GM23338 (cell line): ENCODE measurements around the gene KIAA1217.

ENCODE experiments used
- CREB1 ChIP-seq: fragments of 250-450 bp; sonication (Bioruptor Pico); IDR thresholded peaks from 2 replicates; pipeline ENCODE4 v1.5.0; 2020; ENCODE audit warnings: low read depth, mild to moderate bottlenecking, moderate library complexity
- CTCF ChIP-seq, 2 experiments: fragments of 200-600 bp in 1 of 2; sonication (generic) in 1 of 2; conservative IDR thresholded peaks; 2 replicates each; pipeline versions ENCODE4 v1.5.1 to v1.6.1; 2016 to 2017; ENCODE audit warnings: antibody characterized with exemption in 2 of 2, low read depth in 2 of 2, mild to moderate bottlenecking in 2 of 2, moderate library complexity in 1 of 2
- EZH2 ChIP-seq: fragments of 200-600 bp; sonication (generic); IDR thresholded peaks from one replicate; pipeline ENCODE4 v1.8.0; 2017; ENCODE audit warnings: antibody characterized with exemption, mild to moderate bottlenecking, low read depth; ENCODE audit not compliant: unreplicated experiment
- EZH2phosphoT487 ChIP-seq: fragments of 200-600 bp; sonication (generic); IDR thresholded peaks from one replicate; pipeline ENCODE4 v1.8.1; 2018; ENCODE audit warnings: antibody characterized with exemption; ENCODE audit not compliant: unreplicated experiment
- JUNB ChIP-seq: IDR thresholded peaks from one replicate; pipeline ENCODE4 v1.6.1; 2016; ENCODE audit warnings: antibody characterized with exemption; ENCODE audit not compliant: unreplicated experiment
- NANOG ChIP-seq: IDR thresholded peaks from 2 replicates; pipeline ENCODE4 v1.6.1; 2016; ENCODE audit warnings: antibody characterized with exemption, borderline replicate concordance
- POLR2AphosphoS5 ChIP-seq: IDR thresholded peaks from 2 replicates; pipeline ENCODE4 v1.6.1; 2016; ENCODE audit warnings: antibody characterized with exemption, low read depth
- STAT1 ChIP-seq: IDR thresholded peaks from one replicate; pipeline ENCODE4 v1.6.1; 2016; ENCODE audit warnings: antibody characterized with exemption; ENCODE audit not compliant: unreplicated experiment
- TF ChIP-seq, protein P1 (sequence below): IDR thresholded peaks from one replicate; pipeline ENCODE4 v1.6.1; 2018; ENCODE audit warnings: antibody characterized with exemption; ENCODE audit not compliant: unreplicated experiment

GRCh38 chr10:24367688-24368087 is 158.8 kb downstream of the KIAA1217 start:
- no peak for TF ChIP-seq CTCF (conservative IDR thresholded peaks at IDR 0.05; ENCODE audit: low read depth in 2 of 2)
- no peak for TF ChIP-seq EZH2
- no peak for TF ChIP-seq JUNB
- TF ChIP-seq POLR2AphosphoS5, result no peak
- TF ChIP-seq, protein P1, sequence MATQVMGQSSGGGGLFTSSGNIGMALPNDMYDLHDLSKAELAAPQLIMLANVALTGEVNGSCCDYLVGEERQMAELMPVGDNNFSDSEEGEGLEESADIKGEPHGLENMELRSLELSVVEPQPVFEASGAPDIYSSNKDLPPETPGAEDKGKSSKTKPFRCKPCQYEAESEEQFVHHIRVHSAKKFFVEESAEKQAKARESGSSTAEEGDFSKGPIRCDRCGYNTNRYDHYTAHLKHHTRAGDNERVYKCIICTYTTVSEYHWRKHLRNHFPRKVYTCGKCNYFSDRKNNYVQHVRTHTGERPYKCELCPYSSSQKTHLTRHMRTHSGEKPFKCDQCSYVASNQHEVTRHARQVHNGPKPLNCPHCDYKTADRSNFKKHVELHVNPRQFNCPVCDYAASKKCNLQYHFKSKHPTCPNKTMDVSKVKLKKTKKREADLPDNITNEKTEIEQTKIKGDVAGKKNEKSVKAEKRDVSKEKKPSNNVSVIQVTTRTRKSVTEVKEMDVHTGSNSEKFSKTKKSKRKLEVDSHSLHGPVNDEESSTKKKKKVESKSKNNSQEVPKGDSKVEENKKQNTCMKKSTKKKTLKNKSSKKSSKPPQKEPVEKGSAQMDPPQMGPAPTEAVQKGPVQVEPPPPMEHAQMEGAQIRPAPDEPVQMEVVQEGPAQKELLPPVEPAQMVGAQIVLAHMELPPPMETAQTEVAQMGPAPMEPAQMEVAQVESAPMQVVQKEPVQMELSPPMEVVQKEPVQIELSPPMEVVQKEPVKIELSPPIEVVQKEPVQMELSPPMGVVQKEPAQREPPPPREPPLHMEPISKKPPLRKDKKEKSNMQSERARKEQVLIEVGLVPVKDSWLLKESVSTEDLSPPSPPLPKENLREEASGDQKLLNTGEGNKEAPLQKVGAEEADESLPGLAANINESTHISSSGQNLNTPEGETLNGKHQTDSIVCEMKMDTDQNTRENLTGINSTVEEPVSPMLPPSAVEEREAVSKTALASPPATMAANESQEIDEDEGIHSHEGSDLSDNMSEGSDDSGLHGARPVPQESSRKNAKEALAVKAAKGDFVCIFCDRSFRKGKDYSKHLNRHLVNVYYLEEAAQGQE, result no peak
- no peak for TF ChIP-seq NANOG
- no peak for TF ChIP-seq CREB1 (CRISPR knock-in tag)
- no peak for TF ChIP-seq EZH2phosphoT487
- no peak for TF ChIP-seq STAT1
